Activated CD8-positive, alpha-beta memory T cell treated with anti-CD3 and anti-CD28 coated beads, Interleukin-2, amount 10 ng/mL, durations not matched to agents 7 days and 5 days (primary cell): Measurements from ENCODE around the gene PPA1. TPM values are rescaled to one million over a fixed set of nuclear protein-coding genes. Genes with fewer than 3 reads are reported as not detected.
"Not testable (repeated sequence)": the region's sequence is repeated elsewhere in the genome, so short reads cannot be mapped to it uniquely, and the experiment has no call there.

Experiments used
- ATAC-seq: fragments of 150-1000 bp; cut with Tn5 transposase; one replicate; pipeline ENCODE4 v1.10.0; 2021; ENCODE audit warnings: moderate library complexity
- CTCF ChIA-PET: fragments of 350-600 bp; sonication (Branson Sonifier 250); formaldehyde crosslinking; loops from one replicate; lab custom pipeline; 2021; ENCODE audit warnings: antibody characterized with exemption; lab: Charles Lee
- DNase-seq: peaks from one replicate; pipeline ENCODE4 v3.0.0-alpha.2; 2020
- H3K27ac Mint-ChIP-seq: one replicate; pipeline ENCODE4 v1.8.0; 2021; ENCODE audit warnings: mild to moderate bottlenecking, mixed read lengths
- H3K27me3 Mint-ChIP-seq: one replicate; pipeline ENCODE4 v1.8.0; 2021; ENCODE audit warnings: mixed read lengths
- H3K36me3 Mint-ChIP-seq: one replicate; pipeline ENCODE4 v1.8.0; 2021; ENCODE audit warnings: mild to moderate bottlenecking, mixed read lengths
- H3K4me1 Mint-ChIP-seq: one replicate; pipeline ENCODE4 v1.8.0; 2021; ENCODE audit warnings: mixed read lengths
- H3K4me3 Mint-ChIP-seq: one replicate; pipeline ENCODE4 v1.8.0; 2021; ENCODE audit warnings: mild to moderate bottlenecking, moderate library complexity, mixed read lengths
- H3K9me3 Mint-ChIP-seq: one replicate; pipeline ENCODE4 v1.8.0; 2022; ENCODE audit warnings: low read depth, mixed read lengths
- total RNA-seq, 2 experiments: library from RNA; stranded (reverse); gene quantifications; one replicate each; pipeline ENCODE4 v1.2.3, GENCODE V29; 2021

PPA1 gene
- total RNA-seq, 2 experiments from 2014 or later = 157 to 192 TPM

GRCh38 chr10:70227548-70228320 lies 5.5 kb downstream of the PPA1 start:
- Mint-ChIP-seq H3K27ac (peak overlapping the region; percentile 11), H3K36me3 (peaks cover 33% of the 10 kb centered on the region), H3K4me3 (no peak overlapping the region), H3K4me1 (peaks cover 65% of the 10 kb centered on the region), H3K9me3 (no peaks in the 10 kb centered on the region), H3K27me3 (no peaks in the 10 kb centered on the region)
- ATAC-seq (no peak), DNase-seq (no peak)
- CTCF ChIA-PET = interaction anchor here (1.0 to 20.4 kb wide), 4 partner anchors 81 to 152 kb away, joined by 3 to 512 read pairs (median 8); partner anchors contain the start of gene TYSND1

GRCh38 chr10:70223728-70224127 lies 9.5 kb downstream of the PPA1 start:
- peaks cover 23% of the 10 kb centered on the region for H3K36me3 Mint-ChIP-seq
- no peak overlapping the region for H3K4me3 Mint-ChIP-seq
- no peaks in the 10 kb centered on the region for H3K9me3 Mint-ChIP-seq
- no peak overlapping the region for H3K27ac Mint-ChIP-seq
- CTCF ChIA-PET = interaction anchor here (1.2 to 20.4 kb wide), 6 partner anchors 9 to 138 kb away, joined by 4 to 512 read pairs (median 30); partner anchors contain the start of genes PPA1 and TYSND1
- peaks cover 57% of the 10 kb centered on the region for H3K4me1 Mint-ChIP-seq
- ATAC-seq (no peak), DNase-seq (no peak)
- no peaks in the 10 kb centered on the region for H3K27me3 Mint-ChIP-seq

GRCh38 chr10:70222811-70223447 lies 10.3 kb downstream of the PPA1 start:
- CTCF ChIA-PET = interaction anchor here (1.1 to 20.4 kb wide), 9 partner anchors 10 to 656 kb away, joined by 3 to 512 read pairs (median 4); partner anchors contain the start of genes PPA1 and TYSND1
- H3K4me3 Mint-ChIP-seq, DNase-seq, H3K27ac Mint-ChIP-seq, H3K9me3 Mint-ChIP-seq, ATAC-seq, H3K27me3 Mint-ChIP-seq: not testable (repeated sequence)
- Mint-ChIP-seq H3K36me3 (peaks cover 25% of the 10 kb centered on the region), H3K4me1 (peaks cover 55% of the 10 kb centered on the region)

GRCh38 chr10:70222340-70222794 lies 10.9 kb downstream of the PPA1 start:
- no peaks in the 10 kb centered on the region for H3K9me3 Mint-ChIP-seq
- ATAC-seq (no peak), DNase-seq (no peak)
- no peaks in the 10 kb centered on the region for H3K27me3 Mint-ChIP-seq
- peaks cover 52% of the 10 kb centered on the region for H3K4me1 Mint-ChIP-seq
- no peak overlapping the region for H3K4me3 Mint-ChIP-seq
- peak overlapping the region; percentile 57 for H3K27ac Mint-ChIP-seq
- H3K36me3 Mint-ChIP-seq = peaks cover 25% of the 10 kb centered on the region
- CTCF ChIA-PET = interaction anchor here (0.7 to 20.4 kb wide), 24 partner anchors 10 to 657 kb away, joined by 3 to 512 read pairs (median 4); partner anchors contain the start of genes PPA1, SAR1A and TYSND1

GRCh38 chr10:70221030-70221429 lies 12.2 kb downstream of the PPA1 start:
- no peaks in the 10 kb centered on the region for H3K9me3 Mint-ChIP-seq
- H3K27me3 Mint-ChIP-seq = no peaks in the 10 kb centered on the region
- DNase-seq (no peak), ATAC-seq (no peak)
- peaks cover 45% of the 10 kb centered on the region for H3K4me1 Mint-ChIP-seq
- H3K4me3 Mint-ChIP-seq = no peak overlapping the region
- CTCF ChIA-PET = interaction anchor here (0.9 to 20.4 kb wide), 32 partner anchors 9 to 322 kb away, joined by 3 to 512 read pairs (median 5); partner anchors contain the start of genes EIF4EBP2, PPA1 and TYSND1
- peak overlapping the region; percentile 83 for H3K27ac Mint-ChIP-seq
- peaks cover 25% of the 10 kb centered on the region for H3K36me3 Mint-ChIP-seq

- Mint-ChIP-seq H3K36me3 (peaks cover 41% of the 10 kb centered on the region), H3K9me3 (no peaks in the 10 kb centered on the region), H3K27ac (no peak overlapping the region), H3K27me3 (no peaks in the 10 kb centered on the region), H3K4me1 (no peaks in the 10 kb centered on the region), H3K4me3 (no peak overlapping the region)
- no peak for ATAC-seq
- CTCF ChIA-PET = no interaction called here
- no peak for DNase-seq
These were observed 20.4 kb downstream of the PPA1 start for GRCh38 chr10:70212879-70213278.

GRCh38 chr10:70212277-70212676 lies 21.0 kb downstream of the PPA1 start:
- CTCF ChIA-PET = interaction anchor here (0.7 kb wide), 1 partner anchor 160 kb away, joined by 4 read pairs; no protein-coding TSS in a partner anchor
- H3K27ac Mint-ChIP-seq = no peak overlapping the region
- DNase-seq (no peak), ATAC-seq (no peak)
- peaks cover 42% of the 10 kb centered on the region for H3K36me3 Mint-ChIP-seq
- no peak overlapping the region for H3K4me3 Mint-ChIP-seq
- no peaks in the 10 kb centered on the region for H3K27me3 Mint-ChIP-seq
- no peaks in the 10 kb centered on the region for H3K9me3 Mint-ChIP-seq
- H3K4me1 Mint-ChIP-seq = no peaks in the 10 kb centered on the region

GRCh38 chr10:70206762-70207161 lies 26.5 kb downstream of the PPA1 start:
- no peak overlapping the region for H3K27ac Mint-ChIP-seq
- no peak for ATAC-seq
- peaks cover 42% of the 10 kb centered on the region for H3K36me3 Mint-ChIP-seq

GRCh38 chr10:70201105-70201504 lies 32.1 kb downstream of the PPA1 start:
- CTCF ChIA-PET = interaction anchor here (1.0 to 4.4 kb wide), 3 partner anchors 54 to 163 kb away, joined by 4 to 27 read pairs (median 5); partner anchors contain the start of gene TYSND1
- no peak overlapping the region for H3K27ac Mint-ChIP-seq
- no peaks in the 10 kb centered on the region for H3K9me3 Mint-ChIP-seq
- DNase-seq (no peak), ATAC-seq (no peak)
- H3K27me3 Mint-ChIP-seq = no peaks in the 10 kb centered on the region
- peaks cover 57% of the 10 kb centered on the region for H3K36me3 Mint-ChIP-seq
- peaks cover 47% of the 10 kb centered on the region for H3K4me1 Mint-ChIP-seq
- H3K4me3 Mint-ChIP-seq = no peak overlapping the region

More at GRCh38 chr10:70206762-70207161, 26.5 kb downstream of the PPA1 start:
- no peak overlapping the region for H3K4me3 Mint-ChIP-seq
- DNase-seq = no peak
- H3K27me3 Mint-ChIP-seq = no peaks in the 10 kb centered on the region
- H3K4me1 Mint-ChIP-seq = peaks cover 3% of the 10 kb centered on the region
- no peaks in the 10 kb centered on the region for H3K9me3 Mint-ChIP-seq
- CTCF ChIA-PET = interaction anchor here (0.9 kb wide), 1 partner anchor 61 kb away, joined by 3 read pairs; no protein-coding TSS in a partner anchor

GRCh38 chr10:70198696-70199466 lies 34.3 kb downstream of the PPA1 start:
- Mint-ChIP-seq H3K4me3 (no peak overlapping the region), H3K36me3 (peaks cover 49% of the 10 kb centered on the region), H3K4me1 (peaks cover 47% of the 10 kb centered on the region), H3K27me3 (no peaks in the 10 kb centered on the region), H3K27ac (peak overlapping the region; percentile 17), H3K9me3 (no peaks in the 10 kb centered on the region)
- no peak for DNase-seq
- CTCF ChIA-PET = interaction anchor here (0.6 to 4.4 kb wide), 9 partner anchors 17 to 106 kb away, joined by 3 to 27 read pairs (median 4); partner anchors contain the start of gene TYSND1
- ATAC-seq = no peak

GRCh38 chr10:70197235-70197945 lies 35.8 kb downstream of the PPA1 start:
- Mint-ChIP-seq H3K9me3 (no peaks in the 10 kb centered on the region), H3K27me3 (no peaks in the 10 kb centered on the region), H3K4me3 (no peak overlapping the region), H3K27ac (peak overlapping the region; percentile 70), H3K4me1 (peaks cover 50% of the 10 kb centered on the region), H3K36me3 (peaks cover 43% of the 10 kb centered on the region)
- CTCF ChIA-PET = interaction anchor here (0.6 to 4.4 kb wide), 8 partner anchors 23 to 762 kb away, joined by 3 to 27 read pairs (median 4); partner anchors contain the start of gene TYSND1
- DNase-seq = peak; percentile 73
- peak; percentile 58 for ATAC-seq

GRCh38 chr10:70193391-70193844 lies 39.8 kb downstream of the PPA1 start:
- Mint-ChIP-seq H3K4me1 (peaks cover 35% of the 10 kb centered on the region), H3K27me3 (no peaks in the 10 kb centered on the region), H3K27ac (no peak overlapping the region), H3K4me3 (no peak overlapping the region), H3K9me3 (no peaks in the 10 kb centered on the region), H3K36me3 (peaks cover 12% of the 10 kb centered on the region)
- CTCF ChIA-PET = interaction anchor here (0.9 to 1.2 kb wide), 2 partner anchors 23 to 171 kb away, joined by 4 to 5 read pairs; partner anchors contain the start of gene SAR1A
- DNase-seq = no peak
- no peak for ATAC-seq
